Measurements from ENCODE around the gene PLBD1.

PLBD1 gene

GRCh38 chr12:14563046-14563445, 4.6 kb downstream of the PLBD1 start:
- DNase-seq: no peak

- DNase-seq: no peak
These were observed 5.4 kb downstream of the PLBD1 start for GRCh38 chr12:14562279-14562678.

- no peak for DNase-seq
These were observed 5.9 kb downstream of the PLBD1 start for GRCh38 chr12:14561677-14562238.

GRCh38 chr12:14560904-14561574, 6.6 kb downstream of the PLBD1 start:
- no peak for DNase-seq

- DNase-seq: no peak
These were observed 9.2 kb downstream of the PLBD1 start for GRCh38 chr12:14558473-14558959.

GRCh38 chr12:14557966-14558365, 9.7 kb downstream of the PLBD1 start:
- no peak for DNase-seq

GRCh38 chr12:14554281-14555007, 13.2 kb downstream of the PLBD1 start:
- no peak for DNase-seq

GRCh38 chr12:14548609-14549008, 19.1 kb downstream of the PLBD1 start:
- no peak for DNase-seq

- no peak for DNase-seq
These were observed 20.1 kb downstream of the PLBD1 start for GRCh38 chr12:14547571-14547970.

- no peak for DNase-seq
These were observed 22.2 kb downstream of the PLBD1 start for GRCh38 chr12:14545144-14546124.

GRCh38 chr12:14540801-14541462, 26.8 kb downstream of the PLBD1 start:
- no peak for DNase-seq

GRCh38 chr12:14537088-14537487, 30.6 kb downstream of the PLBD1 start:
- DNase-seq: no peak

- no peak for DNase-seq
These were observed 35.5 kb downstream of the PLBD1 start for GRCh38 chr12:14532152-14532551.

- no peak for DNase-seq
These were observed 41.7 kb downstream of the PLBD1 start for GRCh38 chr12:14525964-14526363.

GRCh38 chr12:14521822-14522221, 45.9 kb downstream of the PLBD1 start:
- no peak for DNase-seq

GRCh38 chr12:14514946-14515345, 52.7 kb downstream of the PLBD1 start:
- DNase-seq: no peak

- no peak for DNase-seq
These were observed 53.4 kb downstream of the PLBD1 start for GRCh38 chr12:14514154-14514842.

GRCh38 chr12:14510574-14510973, 57.1 kb downstream of the PLBD1 start:
- no peak for DNase-seq

- no peak for DNase-seq
These were observed 61.8 kb downstream of the PLBD1 start for GRCh38 chr12:14505626-14506596.

- DNase-seq: no peak
These were observed 72.4 kb downstream of the PLBD1 start for GRCh38 chr12:14495326-14495725.

Measured in activated naive CD4-positive, alpha-beta T cell treated with anti-CD3 and anti-CD28 coated beads, Interleukin-2, amount 50 U/mL, for 16 hours (primary cell).